ACC112 (cell line): ENCODE measurements around the gene SF3B5.
A peak's percentile ranks its signal among the peaks of the same experiment; 100 is the strongest.

Experiments
- H2AFZ ChIP-seq: fragments of 200-600 bp; sonication (generic); one replicate; pipeline ENCODE4 v1.6.0; 2017; ENCODE audit warnings: antibody characterized with exemption, low read length; ENCODE audit not compliant: unreplicated experiment
- H3K27ac ChIP-seq: fragments of 200-600 bp; sonication (generic); 2 replicates; pipeline ENCODE4 v1.5.1; 2014; ENCODE audit warnings: low read depth, mild to moderate bottlenecking, antibody characterized with exemption, low read length, moderate library complexity
- H3K27me3 ChIP-seq: fragments of 200-600 bp; sonication (generic); 2 replicates; pipeline ENCODE4 v1.6.1; 2014; ENCODE audit warnings: mild to moderate bottlenecking, antibody characterized with exemption, low read length, moderate library complexity, mixed read lengths; ENCODE audit not compliant: insufficient read depth
- H3K36me3 ChIP-seq: fragments of 200-600 bp; sonication (generic); 2 replicates; pipeline ENCODE4 v1.6.1; 2016; ENCODE audit warnings: mild to moderate bottlenecking, antibody characterized with exemption, low read length, moderate library complexity, mixed read lengths; ENCODE audit not compliant: insufficient read depth
- H3K4me1 ChIP-seq: fragments of 200-600 bp; sonication (generic); one replicate; pipeline ENCODE4 v1.6.1; 2016; ENCODE audit warnings: low read length, mixed read lengths; ENCODE audit not compliant: insufficient read depth, unreplicated experiment, control insufficient read depth
- H3K4me3 ChIP-seq: fragments of 200-600 bp; sonication (generic); 2 replicates; pipeline ENCODE4 v1.5.1; 2014; ENCODE audit warnings: mild to moderate bottlenecking, low read depth, low read length
- H3K79me2 ChIP-seq: fragments of 200-600 bp; sonication (generic); one replicate; pipeline ENCODE4 v1.6.0; 2016; ENCODE audit warnings: low read length; ENCODE audit not compliant: control insufficient read depth, unreplicated experiment, insufficient read depth

SF3B5 gene

GRCh38 chr6:144095134-144096002, at the start of gene SF3B5:
Gene SF3B5 (minus strand): TSS chr6:144095573. CDS start chr6:144095497, 76 bp downstream.
- H3K79me2 ChIP-seq: peaks cover 21% of the 10 kb centered on the region
- H3K4me3 ChIP-seq: peak within 1 kb of the TSS; percentile 89
- peaks cover 18% of the 10 kb centered on the region for H3K4me1 ChIP-seq
- H2AFZ ChIP-seq: peak within 1 kb of the TSS; percentile 84
- no peaks in the 10 kb centered on the region for H3K36me3 ChIP-seq
- peak within 1 kb of the TSS; percentile 53; the same call in 1 of the 2 replicates for H3K27ac ChIP-seq
- H3K27me3 ChIP-seq: no peaks in the 10 kb centered on the region

- no peak overlapping the region for H3K27ac ChIP-seq
- no peaks in the 10 kb centered on the region for H3K36me3 ChIP-seq
- H3K4me3 ChIP-seq: no peak overlapping the region
- no peaks in the 10 kb centered on the region for H3K27me3 ChIP-seq
- no peak overlapping the region for H2AFZ ChIP-seq
- H3K79me2 ChIP-seq: no peaks in the 10 kb centered on the region
- no peaks in the 10 kb centered on the region for H3K4me1 ChIP-seq
Observed at GRCh38 chr6:144144996-144145395, 49.6 kb upstream of the SF3B5 start.

- H2AFZ ChIP-seq: no peak overlapping the region
- no peak overlapping the region for H3K27ac ChIP-seq
- H3K4me1 ChIP-seq: no peaks in the 10 kb centered on the region
- no peaks in the 10 kb centered on the region for H3K36me3 ChIP-seq
- no peaks in the 10 kb centered on the region for H3K27me3 ChIP-seq
- H3K79me2 ChIP-seq: no peaks in the 10 kb centered on the region
- no peak overlapping the region for H3K4me3 ChIP-seq
Observed at GRCh38 chr6:144143878-144144277, 48.5 kb upstream of the SF3B5 start.

GRCh38 chr6:144143106-144143505, 47.7 kb upstream of the SF3B5 start:
- Histone ChIP-seq H3K79me2 (no peaks in the 10 kb centered on the region), H3K4me3 (no peak overlapping the region), H3K27ac (no peak overlapping the region), H3K4me1 (no peaks in the 10 kb centered on the region), H2AFZ (no peak overlapping the region), H3K27me3 (no peaks in the 10 kb centered on the region), H3K36me3 (no peaks in the 10 kb centered on the region)

- no peaks in the 10 kb centered on the region for H3K4me1 ChIP-seq
- H3K36me3 ChIP-seq: no peaks in the 10 kb centered on the region
- no peak overlapping the region for H3K27ac ChIP-seq
- H2AFZ ChIP-seq: no peak overlapping the region
- no peaks in the 10 kb centered on the region for H3K27me3 ChIP-seq
- no peaks in the 10 kb centered on the region for H3K79me2 ChIP-seq
- no peak overlapping the region for H3K4me3 ChIP-seq
Observed at GRCh38 chr6:144141470-144141869, 46.1 kb upstream of the SF3B5 start.

GRCh38 chr6:144140867-144141266, 45.5 kb upstream of the SF3B5 start:
- Histone ChIP-seq H3K36me3 (no peaks in the 10 kb centered on the region), H3K27me3 (no peaks in the 10 kb centered on the region), H3K4me1 (no peaks in the 10 kb centered on the region), H3K79me2 (no peaks in the 10 kb centered on the region), H3K4me3 (no peak overlapping the region), H3K27ac (no peak overlapping the region), H2AFZ (no peak overlapping the region)

- no peaks in the 10 kb centered on the region for H3K36me3 ChIP-seq
- H2AFZ ChIP-seq: no peak overlapping the region
- no peaks in the 10 kb centered on the region for H3K27me3 ChIP-seq
- no peak overlapping the region for H3K27ac ChIP-seq
- no peaks in the 10 kb centered on the region for H3K79me2 ChIP-seq
- H3K4me1 ChIP-seq: peaks cover 6% of the 10 kb centered on the region
- no peak overlapping the region for H3K4me3 ChIP-seq
Observed at GRCh38 chr6:144139817-144140216, 44.4 kb upstream of the SF3B5 start.

- Histone ChIP-seq H3K4me1 (peaks cover 12% of the 10 kb centered on the region), H3K4me3 (no peak overlapping the region), H3K27ac (no peak overlapping the region), H2AFZ (no peak overlapping the region), H3K36me3 (no peaks in the 10 kb centered on the region), H3K79me2 (no peaks in the 10 kb centered on the region), H3K27me3 (no peaks in the 10 kb centered on the region)
Observed at GRCh38 chr6:144138542-144138941, 43.2 kb upstream of the SF3B5 start.

- Histone ChIP-seq H3K36me3 (no peaks in the 10 kb centered on the region), H3K79me2 (no peaks in the 10 kb centered on the region), H3K4me3 (no peak overlapping the region)
Observed at GRCh38 chr6:144134737-144135136, 39.4 kb upstream of the SF3B5 start.

GRCh38 chr6:144134176-144134575, 38.8 kb upstream of the SF3B5 start:
- Histone ChIP-seq H3K4me3 (no peak overlapping the region), H3K4me1 (peaks cover 24% of the 10 kb centered on the region), H2AFZ (peak overlapping the region; percentile 47), H3K27ac (no peak overlapping the region), H3K36me3 (no peaks in the 10 kb centered on the region), H3K79me2 (no peaks in the 10 kb centered on the region), H3K27me3 (no peaks in the 10 kb centered on the region)

More at GRCh38 chr6:144134737-144135136, 39.4 kb upstream of the SF3B5 start:
- Histone ChIP-seq H3K27me3 (no peaks in the 10 kb centered on the region), H3K4me1 (peaks cover 24% of the 10 kb centered on the region), H3K27ac (no peak overlapping the region), H2AFZ (peak overlapping the region; percentile 49)

GRCh38 chr6:144133225-144133821, 38.0 kb upstream of the SF3B5 start:
- H3K4me3 ChIP-seq: no peak overlapping the region
- H3K36me3 ChIP-seq: no peaks in the 10 kb centered on the region
- H2AFZ ChIP-seq: no peak overlapping the region
- H3K4me1 ChIP-seq: peaks cover 24% of the 10 kb centered on the region
- H3K27me3 ChIP-seq: no peaks in the 10 kb centered on the region
- H3K79me2 ChIP-seq: no peaks in the 10 kb centered on the region
- H3K27ac ChIP-seq: no peak overlapping the region
